LNCaP clone FGC (cell line): Measurements from ENCODE around the gene CELF5.

Experiments used
- DNase-seq: peaks from one replicate; pipeline ENCODE4 v3.0.0-alpha.2; 2011; ENCODE audit warnings: low read depth
- H3K4me3 ChIP-seq: 2 replicates; pipeline ENCODE4 v1.5.1; 2011; ENCODE audit warnings: mild to moderate bottlenecking, low read depth, low read length, control low read depth
- CTCF ChIP-seq: IDR thresholded peaks from 2 replicates; pipeline ENCODE4 v1.5.1; 2012; ENCODE audit warnings: mild to moderate bottlenecking; ENCODE audit not compliant: control insufficient read depth, insufficient read depth; ENCODE audit errors: extremely low read depth

The CELF5 gene

GRCh38 chr19:3203805-3204645 lies 20.4 kb upstream of the CELF5 start:
- H3K4me3 ChIP-seq = no peak overlapping the region
- no peak for DNase-seq
- TF ChIP-seq CTCF = no peak

- no peak for TF ChIP-seq CTCF
- DNase-seq = no peak
- H3K4me3 ChIP-seq = no peak overlapping the region
Measured at GRCh38 chr19:3204646-3205275, 19.7 kb upstream of the CELF5 start.

- H3K4me3 ChIP-seq = no peak overlapping the region
- DNase-seq = no peak
- TF ChIP-seq CTCF = no peak
Measured at GRCh38 chr19:3206216-3206953, 18.1 kb upstream of the CELF5 start.

- no peak for TF ChIP-seq CTCF
- DNase-seq = no peak
- no peak overlapping the region for H3K4me3 ChIP-seq
Measured at GRCh38 chr19:3207461-3208242, 16.8 kb upstream of the CELF5 start.

GRCh38 chr19:3208317-3209207 lies 15.9 kb upstream of the CELF5 start:
- no peak for DNase-seq
- no peak overlapping the region for H3K4me3 ChIP-seq
- no peak for TF ChIP-seq CTCF
